ENCODE data around the gene NKRF. TPM values are rescaled to one million over a fixed set of nuclear protein-coding genes. Genes with fewer than 3 reads are reported as not detected.

Gene NKRF
- total RNA-seq, 1 donor from 2014 or later: 8.9 TPM

DNA sequence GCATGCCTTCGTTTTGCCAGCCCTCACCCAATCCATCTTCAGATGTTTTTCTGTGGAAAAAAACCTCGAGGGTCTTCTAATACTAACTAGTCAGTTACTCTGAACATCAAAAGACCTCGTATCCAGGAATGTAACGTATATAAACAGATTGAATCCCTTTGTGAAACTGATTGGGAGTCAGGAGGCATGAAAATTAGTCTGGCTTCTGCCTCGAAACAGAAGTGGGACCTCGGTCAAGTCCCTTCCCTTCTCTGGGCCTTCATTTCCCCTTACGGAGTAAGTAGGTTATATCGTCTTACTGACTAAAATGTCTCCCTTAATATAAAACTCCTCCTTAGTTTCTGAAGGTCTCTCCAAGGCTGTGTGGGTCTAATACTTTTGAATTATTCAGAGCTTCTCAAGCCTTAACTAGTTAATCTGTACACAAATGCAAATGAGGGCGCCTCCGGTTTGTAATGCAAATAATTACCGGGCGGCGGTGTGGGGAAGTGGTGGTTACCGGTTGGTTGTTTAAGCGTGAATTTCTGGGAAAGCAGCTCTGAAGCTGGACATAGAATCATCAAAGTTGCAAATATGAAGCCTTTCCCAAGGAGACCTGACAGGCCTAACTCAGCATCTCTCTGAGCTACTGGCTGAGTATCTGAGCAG is 11.4 kb upstream of the NKRF start:
- no peak for DNase-seq (ENCODE audit: extremely low read depth, low read depth, low spot score)

DNA sequence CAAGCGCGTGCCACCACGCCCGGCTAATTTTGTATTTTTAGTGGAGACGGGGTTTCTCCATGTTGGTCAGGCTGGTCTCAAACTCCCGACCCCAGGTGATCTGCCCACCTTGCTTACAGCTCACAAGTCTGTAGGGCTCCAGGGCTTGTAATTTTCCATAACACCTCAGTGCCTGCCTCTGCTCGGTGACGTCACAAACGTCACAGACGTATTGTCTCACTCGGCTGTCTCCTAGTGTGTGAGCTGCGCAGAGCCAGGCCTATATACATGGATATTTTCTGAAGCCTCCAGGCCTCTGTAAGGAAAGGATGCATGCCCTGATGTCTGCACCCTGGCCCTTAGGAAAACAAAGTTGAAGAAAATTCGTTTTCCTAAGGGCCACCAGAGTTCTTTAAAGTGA is 8.6 kb upstream of the NKRF start:
- no peak for DNase-seq (ENCODE audit: extremely low read depth, low read depth, low spot score)

DNA sequence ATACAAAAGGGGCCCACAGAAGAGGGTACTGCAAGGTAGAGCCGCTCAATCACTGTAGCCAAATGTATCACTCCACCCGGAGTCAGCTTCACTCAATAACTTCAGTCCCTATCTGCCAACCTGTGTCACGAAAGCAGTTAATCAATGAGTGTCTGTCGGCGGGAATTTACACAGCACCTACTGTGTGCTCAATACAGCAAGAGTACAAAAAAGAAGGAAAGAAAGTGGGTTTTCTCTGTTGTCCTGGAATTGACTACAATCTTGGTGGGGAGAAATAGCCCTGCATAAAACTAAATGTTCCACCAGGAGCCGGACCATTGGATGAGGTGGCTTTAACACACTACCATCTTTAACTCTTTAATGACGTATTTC is 780 bp upstream of the NKRF start:
- DNase-seq (ENCODE audit: extremely low read depth, low read depth, low spot score): no peak

DNA sequence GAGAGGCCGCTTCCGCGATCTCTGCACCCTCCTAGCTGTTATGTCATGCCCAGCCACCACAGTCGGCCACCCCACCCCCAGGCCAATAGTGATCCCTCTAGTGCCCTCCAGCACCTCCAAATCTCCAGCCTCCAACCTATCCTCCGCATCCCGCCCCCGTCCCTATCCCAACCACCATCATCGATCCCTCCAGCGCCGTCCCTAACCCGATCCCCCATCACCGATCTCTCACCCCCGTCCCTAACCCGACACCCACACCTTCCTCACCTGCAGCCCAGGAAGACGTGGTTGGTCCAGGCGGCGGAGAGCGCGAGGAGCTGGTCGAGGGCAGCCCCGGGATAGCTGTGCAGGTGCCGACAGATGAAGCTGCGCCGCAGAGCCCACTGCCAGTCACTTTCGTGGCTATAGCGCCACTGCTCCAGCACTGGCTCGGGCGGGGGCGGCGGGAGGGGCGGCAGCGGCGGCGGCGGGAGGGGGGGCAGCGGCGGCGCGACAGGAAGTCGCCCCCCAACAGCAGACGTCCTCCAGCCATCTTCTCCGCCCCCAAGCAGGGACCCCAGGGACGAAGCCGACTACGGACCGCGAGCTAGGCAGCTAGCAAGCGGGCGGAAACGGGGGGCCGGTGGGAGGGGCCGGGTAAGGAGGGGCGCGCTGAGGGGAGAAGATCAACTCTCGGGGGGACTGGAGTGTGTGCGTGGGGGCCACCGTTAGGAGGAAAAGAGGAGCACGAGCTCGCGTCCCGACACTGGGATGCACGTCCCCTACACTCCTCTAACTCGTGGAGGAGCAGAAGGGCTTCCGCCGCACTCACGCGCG is 552 bp downstream of the NKRF start:
- no peak for DNase-seq (ENCODE audit: extremely low read depth, low read depth, low spot score)

DNA sequence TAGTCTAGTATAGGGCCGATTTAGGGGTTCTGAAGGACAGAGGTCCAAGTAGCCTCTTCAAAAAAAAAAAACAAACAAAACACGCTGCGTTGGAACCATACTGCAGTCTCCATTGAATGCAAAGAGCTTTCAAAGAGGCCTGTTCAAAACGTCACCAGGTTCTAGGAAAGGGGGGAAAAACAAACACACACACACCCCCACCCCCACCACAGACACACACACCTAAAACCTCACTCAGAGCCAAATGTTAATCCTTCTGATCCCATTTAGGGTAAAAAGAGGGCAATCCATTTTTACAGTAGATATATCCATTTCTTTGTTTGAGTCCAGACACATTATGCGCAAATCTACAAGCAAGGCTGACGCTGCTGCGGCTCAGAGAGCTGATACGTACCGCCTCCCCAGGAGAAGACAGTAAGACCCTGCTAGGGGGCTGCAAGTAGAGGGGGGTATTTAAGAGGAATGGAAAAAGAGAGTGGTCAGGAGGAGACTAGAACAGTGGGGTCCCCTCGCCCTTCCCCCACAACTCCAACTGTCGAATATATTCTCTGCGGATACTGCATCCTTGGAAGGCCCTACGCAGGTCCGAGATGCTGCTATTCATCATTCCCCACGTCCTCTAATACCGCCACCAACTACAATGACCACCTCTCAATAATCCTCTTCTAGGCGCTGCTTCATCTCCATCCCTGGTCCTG is 1.3 kb downstream of the NKRF start:
- no peak for DNase-seq (ENCODE audit: extremely low read depth, low read depth, low spot score)

DNA sequence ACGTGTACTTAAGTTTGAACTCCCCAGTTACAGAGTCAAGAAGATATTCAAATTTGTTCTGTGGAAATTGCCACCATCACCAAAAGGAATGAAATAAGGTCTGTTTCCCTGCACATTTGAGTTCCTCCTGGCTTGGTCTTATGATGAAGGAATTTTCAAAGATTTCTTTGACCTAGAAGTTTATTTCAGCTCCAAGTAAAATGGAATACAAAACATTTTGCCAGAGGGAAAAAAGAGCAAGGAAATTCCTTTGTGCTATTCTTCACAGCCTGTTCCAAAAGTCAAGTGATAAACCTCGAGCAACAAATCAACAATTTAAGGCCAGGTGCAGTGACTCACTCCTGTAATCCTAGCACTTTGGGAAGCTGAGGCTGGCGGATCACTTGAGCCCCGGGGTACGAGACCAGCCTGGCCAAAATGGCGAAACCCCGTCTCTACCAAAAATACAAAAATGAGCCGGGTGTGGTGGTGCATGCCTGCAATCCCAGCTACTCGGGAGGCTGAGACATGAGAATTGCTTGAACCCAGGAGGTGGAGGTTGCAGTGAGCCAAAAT is 3.4 kb downstream of the NKRF start:
- no peak for DNase-seq (ENCODE audit: extremely low read depth, low read depth, low spot score)

DNA sequence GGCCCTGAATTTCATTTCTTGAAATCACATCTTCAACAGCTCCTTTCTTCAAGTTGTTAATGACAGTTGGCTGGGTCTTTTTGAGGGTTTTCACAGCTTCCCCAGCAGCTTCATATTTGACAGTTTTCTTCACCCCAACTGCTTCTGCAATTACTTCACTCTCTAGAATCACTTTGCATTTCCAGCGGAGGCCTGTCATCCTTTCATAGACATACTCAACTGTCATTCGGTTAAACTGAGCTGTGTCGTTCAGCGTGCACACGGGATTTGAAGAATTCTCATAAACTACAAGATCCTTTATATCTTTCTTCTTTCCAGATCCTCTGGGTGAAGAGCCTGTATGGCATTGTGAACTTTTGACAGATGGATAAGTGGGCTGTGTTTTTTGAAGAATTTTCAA is 16.4 kb downstream of the NKRF start:
- no peak for DNase-seq (ENCODE audit: extremely low read depth, low read depth, low spot score)

DNA sequence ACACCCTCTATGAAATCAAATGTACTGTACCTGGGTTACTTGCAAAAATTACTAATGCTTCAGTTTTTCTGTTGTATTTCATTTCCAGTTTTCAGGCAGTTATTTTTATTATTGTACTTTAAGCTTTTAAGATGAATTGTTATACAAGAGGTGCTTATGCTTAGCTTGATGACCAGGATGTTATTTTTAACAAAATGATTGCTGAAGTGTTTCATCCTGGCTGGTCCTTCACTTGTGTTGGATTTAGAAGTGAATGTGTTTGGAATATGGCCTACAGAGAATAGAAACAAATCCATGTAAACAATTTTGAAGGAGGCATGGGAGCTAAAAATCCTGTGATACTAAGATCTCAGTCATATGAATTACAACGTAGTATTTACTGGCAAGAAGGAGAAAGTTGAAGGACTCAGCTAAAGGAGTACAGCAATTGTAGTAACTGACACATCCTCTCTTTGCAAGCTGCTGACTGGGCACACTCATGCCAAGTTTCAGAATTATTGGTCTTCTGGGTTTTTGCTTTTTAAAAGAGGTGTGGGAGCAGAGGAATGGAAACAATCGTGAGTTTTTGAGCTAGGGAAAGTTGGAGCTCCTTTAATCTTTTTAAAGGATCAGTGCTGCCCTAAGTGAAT is 22.7 kb downstream of the NKRF start:
- no peak for DNase-seq (ENCODE audit: extremely low read depth, low read depth, low spot score)

DNA sequence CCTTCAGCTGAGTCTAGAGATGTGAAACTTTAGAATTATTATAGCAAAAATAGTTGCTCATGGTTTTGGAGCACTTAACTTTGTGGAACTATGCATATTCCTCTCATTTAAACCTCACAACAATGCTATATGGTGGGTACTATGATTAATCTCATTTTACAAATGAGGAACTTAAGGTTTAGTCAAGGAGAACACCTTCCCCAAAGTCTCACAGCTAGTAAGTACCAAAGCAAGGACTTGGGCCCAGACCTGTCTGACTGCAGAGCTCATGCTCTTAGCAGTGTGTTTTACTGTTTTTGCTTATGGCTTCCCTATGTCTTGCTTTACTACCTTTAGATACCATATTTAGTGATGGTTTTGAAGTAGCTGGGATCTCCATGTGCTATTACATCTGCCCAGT is 26.8 kb downstream of the NKRF start:
- no peak for DNase-seq (ENCODE audit: extremely low read depth, low read depth, low spot score)

DNA sequence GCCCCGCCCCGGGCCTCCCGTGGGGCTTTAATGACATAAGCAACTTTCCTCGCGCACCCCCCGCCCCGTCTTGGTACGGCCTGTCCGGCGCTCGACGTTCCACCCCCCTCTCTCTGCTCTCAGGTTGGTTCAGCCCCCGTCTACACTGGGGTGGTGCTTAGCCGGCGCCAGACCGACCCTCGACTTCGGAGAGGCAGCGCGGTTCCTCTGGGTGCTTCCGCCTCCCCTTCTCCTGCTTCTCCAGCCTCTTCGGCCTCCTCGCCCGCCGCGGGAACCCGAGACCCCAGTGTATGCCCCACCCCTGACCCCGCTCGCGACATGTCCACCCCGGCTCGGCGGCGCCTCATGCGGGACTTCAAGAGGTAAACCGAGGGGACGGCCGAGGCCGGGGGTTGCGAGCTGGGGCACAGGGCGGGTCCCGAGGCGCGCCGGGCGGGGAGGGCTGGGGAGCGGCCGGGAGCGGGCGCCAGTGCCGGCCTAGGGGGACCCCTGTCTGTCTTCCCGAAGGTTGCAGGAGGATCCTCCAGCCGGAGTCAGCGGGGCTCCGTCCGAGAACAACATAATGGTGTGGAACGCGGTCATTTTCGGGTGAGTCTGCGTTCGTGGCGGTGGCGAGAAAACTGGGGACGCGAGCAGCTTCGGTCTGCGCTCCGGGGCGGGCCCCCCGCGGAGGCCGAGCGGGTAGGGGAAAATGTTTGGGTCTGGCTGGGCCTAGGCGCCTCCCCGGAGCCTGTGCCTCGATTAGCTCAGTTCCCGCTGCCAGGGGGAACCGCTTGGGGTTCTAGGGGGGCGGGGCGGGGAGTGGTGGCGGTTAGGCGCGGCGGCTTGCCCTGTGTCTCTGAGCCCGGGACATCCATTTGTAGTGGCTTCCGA is 31.6 kb downstream of the NKRF start, which contains the start of gene UBE2A:
Gene UBE2A (plus strand): TSS at position 170 of the 873 bp plus-strand sequence. CDS start 149 bp downstream, at position 319.
- DNase-seq (ENCODE audit: extremely low read depth, low read depth, low spot score): peak; percentile 31

DNA sequence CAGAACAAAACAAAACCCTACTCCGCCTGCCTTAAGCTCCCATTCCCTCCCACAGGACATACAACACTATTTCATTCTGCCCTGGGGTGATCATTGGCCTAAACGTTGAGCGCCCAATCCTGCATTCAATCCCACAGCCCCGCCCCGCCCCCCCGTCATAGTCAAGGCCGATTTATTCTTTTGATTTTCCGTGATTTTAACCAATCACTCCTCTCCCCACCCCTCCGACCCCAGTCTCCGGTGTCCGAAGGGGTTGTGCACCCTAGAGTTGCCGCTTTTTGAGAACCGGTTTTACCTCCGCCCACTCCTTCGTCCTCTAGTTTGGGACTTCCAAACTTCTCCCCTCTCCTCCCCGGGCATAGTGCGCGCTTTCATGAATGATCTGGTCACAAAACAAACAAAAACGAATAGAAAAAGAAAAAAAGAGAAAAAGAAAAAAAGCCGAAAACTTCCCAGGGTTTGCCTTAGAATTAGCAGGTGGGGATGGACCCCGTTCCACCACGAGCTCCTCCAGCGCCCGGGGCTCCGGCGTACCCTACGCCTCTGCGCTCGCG is 32.3 kb downstream of the NKRF start:
- no peak for DNase-seq (ENCODE audit: extremely low read depth, low read depth, low spot score)

DNA sequence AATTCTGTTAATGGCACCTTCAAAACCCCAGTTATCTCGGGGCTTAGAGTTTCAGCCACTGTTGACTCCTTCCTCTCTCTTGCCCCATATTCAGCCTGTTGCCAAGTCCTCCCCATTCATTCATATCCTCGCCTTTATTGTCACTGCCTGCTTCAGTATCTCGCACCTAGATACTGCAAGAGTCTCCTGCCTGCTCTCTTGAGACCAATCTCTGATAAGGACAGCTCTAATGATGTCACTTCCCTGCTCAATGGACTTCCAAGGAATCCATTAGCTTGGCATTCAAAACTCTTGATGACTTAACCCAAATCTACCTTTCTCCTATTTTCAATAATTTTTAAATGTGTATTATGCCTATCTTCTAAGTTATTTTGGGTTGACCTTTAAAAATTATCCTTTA is 33.0 kb downstream of the NKRF start:
- DNase-seq (ENCODE audit: extremely low read depth, low read depth, low spot score): no peak

DNA sequence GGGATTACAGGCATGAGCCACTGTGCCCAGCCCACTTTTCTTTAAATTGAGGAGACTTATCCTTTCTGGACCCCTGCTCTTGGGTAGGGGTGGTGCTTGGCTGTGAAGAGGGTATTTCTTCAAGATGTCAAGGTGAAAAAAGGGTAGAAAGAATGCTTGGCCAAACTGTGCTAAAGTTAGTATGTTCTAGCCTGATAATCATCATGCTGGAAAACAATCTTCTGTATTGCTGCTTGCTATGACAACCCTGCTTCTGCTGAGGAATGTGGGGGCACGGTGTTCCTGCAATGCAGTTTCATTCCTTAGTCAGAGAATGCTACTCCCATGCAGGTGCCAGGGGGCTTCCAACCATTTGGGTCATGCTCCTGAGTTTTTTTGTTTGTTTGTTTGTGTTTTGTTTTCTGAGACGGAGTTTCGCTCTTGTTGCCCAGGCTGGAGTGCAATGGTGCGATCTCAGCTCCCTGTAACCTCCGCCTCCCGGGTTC is 35.8 kb downstream of the NKRF start:
- no peak for DNase-seq (ENCODE audit: extremely low read depth, low read depth, low spot score)

DNA sequence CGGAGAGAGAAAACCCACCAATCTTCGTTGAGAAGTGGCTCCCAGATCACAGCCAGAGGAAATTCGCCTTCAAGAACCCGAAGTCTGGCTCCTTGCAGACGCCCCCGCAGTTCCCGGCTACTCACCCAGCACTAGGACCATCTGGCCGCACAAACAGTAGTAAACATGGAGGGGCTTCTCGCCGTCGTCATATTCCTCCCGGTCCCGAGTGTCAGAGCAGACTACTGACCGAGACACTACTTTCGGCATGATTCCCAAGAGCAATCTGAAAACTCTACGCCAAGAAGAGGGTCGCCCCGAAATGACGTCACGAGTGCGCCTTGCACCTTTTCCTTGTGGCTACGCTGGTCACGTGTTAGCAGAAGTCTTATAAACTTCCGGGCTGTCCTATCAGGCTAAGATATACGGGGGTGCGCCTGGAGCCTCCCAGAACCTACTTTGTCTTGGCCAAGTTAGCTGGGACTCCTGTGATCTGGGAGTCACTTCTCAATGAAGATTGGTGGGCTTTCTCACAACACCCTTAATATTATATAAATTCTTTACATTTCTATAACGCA is 41.0 kb downstream of the NKRF start, which contains the start of gene STEEP1:
Gene STEEP1 (minus strand): TSS at position 303 of the 557 bp plus-strand sequence. CDS start 54 bp downstream, at position 249.
- peak; percentile 64 for DNase-seq (ENCODE audit: extremely low read depth, low read depth, low spot score)

DNA sequence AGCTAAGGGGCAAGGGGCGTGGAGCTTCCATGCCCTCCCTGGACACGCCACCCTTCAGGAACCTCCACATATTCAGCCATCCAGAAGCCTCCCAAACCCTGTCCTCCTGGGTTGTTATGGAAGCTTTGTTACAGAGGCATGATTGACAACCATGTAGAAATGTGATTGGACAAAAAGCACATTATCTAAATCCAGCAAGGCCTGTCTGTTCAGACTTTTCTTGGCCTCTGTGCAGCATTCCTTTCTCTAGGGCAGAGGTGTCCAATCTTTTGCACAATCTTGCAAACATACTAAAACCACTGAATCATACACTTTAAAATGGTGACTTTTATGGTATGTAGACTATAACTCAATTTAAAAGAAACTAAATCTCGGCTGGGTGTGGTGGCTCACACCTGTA is 53.7 kb downstream of the NKRF start:
- no peak for DNase-seq (ENCODE audit: extremely low read depth, low read depth, low spot score)

DNA sequence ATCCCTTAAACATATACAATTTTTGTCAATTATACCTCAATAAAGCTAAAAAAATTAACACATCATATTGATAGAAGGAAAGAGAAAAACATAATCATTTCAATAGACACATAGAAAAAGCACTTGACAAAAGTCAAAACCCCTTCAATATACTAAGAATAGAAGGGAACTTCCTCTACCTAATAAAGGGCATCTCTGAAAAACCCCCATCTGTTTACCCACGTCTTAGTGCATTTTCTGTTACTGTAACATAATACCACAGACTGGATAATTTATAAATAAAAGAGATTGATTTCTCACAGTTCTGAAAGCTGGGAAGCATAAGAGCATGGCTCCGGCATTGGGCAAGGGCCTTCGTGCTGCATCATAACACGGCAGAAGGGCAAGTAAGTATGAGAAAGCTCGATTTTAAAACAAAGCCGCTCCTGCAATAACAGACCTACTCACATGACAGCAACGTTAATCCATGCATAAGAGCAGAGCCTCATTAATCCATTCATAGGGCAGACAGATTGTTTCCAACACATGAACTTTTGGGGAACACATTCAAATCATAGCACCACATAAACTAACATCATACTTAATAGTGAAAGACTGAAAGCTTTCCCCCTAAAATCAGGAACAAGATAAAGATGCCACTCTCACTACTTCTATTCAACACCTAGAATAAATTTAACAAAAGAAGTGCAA is 56.8 kb downstream of the NKRF start:
- no peak for DNase-seq (ENCODE audit: extremely low read depth, low read depth, low spot score)

DNA sequence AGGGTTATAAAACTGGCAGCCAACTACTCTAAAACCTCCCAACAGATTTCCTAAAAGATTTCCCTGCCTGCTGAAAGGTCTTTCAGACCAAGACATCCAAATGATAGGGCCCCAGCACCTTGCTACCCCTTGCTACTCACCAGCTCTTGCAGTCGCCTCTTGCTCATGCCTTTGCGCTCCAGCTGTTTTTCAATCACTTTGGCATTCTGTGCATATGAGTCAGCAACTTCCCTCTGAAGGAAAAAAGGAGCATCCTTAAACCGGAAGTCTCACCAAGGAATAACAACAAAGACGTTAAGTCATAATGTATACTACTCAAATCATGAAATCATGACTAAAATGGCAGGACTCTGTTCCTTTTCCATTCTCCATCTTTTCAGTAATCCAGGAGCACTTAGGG is 65.0 kb downstream of the NKRF start:
- DNase-seq (ENCODE audit: extremely low read depth, low read depth, low spot score): peak; percentile 34

DNA sequence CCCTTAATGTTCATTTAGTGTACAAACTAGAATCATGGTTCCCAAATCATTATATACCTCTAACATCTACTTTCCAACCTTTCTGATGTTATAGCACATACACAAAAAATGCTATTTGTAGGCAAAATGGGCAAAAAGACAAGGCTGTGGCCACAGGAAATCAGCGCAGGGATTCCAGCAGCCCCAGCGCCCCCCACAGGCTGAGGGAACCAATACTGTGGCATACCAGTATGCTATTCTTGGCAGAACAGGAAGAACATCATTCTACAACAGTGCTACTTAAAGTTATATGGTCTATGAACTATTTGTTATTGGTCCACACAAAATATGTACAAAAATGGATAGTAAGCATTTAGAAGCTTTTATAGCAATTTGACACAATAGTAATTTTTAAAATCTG is 66.4 kb downstream of the NKRF start:
- DNase-seq (ENCODE audit: extremely low read depth, low read depth, low spot score): no peak
